Trophoblast cell (in vitro differentiated cells and primary cell): ENCODE data around the gene PFKP.

Experiments used
- DNase-seq, 2 donors: peaks; one replicate each; pipeline ENCODE4 v3.0.0-alpha.2; 2016
- H2AFZ ChIP-seq: 2 replicates; pipeline ENCODE4 v1.6.1; 2013; ENCODE audit warnings: low read length, moderate library complexity, mild to moderate bottlenecking; ENCODE audit not compliant: insufficient read depth, poor library complexity
- H2AK5ac ChIP-seq: 2 replicates; pipeline ENCODE4 v1.6.1; 2013; ENCODE audit warnings: mild to moderate bottlenecking, low read length
- H2BK120ac ChIP-seq: 2 replicates; pipeline ENCODE4 v1.6.1; 2013; ENCODE audit warnings: low read length, mild to moderate bottlenecking, moderate library complexity; ENCODE audit not compliant: insufficient read depth, poor library complexity
- H2BK12ac ChIP-seq: 2 replicates; pipeline ENCODE4 v1.6.1; 2013; ENCODE audit warnings: mild to moderate bottlenecking, low read length, moderate library complexity
- H2BK5ac ChIP-seq: 2 replicates; pipeline ENCODE4 v1.6.1; 2013; ENCODE audit warnings: low read length, low read depth, moderate library complexity, mild to moderate bottlenecking; ENCODE audit not compliant: poor library complexity
- H3K14ac ChIP-seq: 2 replicates; pipeline ENCODE4 v1.6.1; 2013; ENCODE audit warnings: mild to moderate bottlenecking, low read length
- H3K18ac ChIP-seq: 2 replicates; pipeline ENCODE4 v1.6.1; 2013; ENCODE audit warnings: mild to moderate bottlenecking, low read length
- H3K23ac ChIP-seq: 2 replicates; pipeline ENCODE4 v1.6.1; 2013; ENCODE audit warnings: low read length
- H3K27ac ChIP-seq: 2 replicates; pipeline ENCODE4 v1.5.1; 2013; ENCODE audit warnings: low read depth, mild to moderate bottlenecking, inconsistent platforms, low read length, moderate library complexity
- H3K27me3 ChIP-seq: 2 replicates; pipeline ENCODE4 v1.6.1; 2013; ENCODE audit warnings: inconsistent platforms, mild to moderate bottlenecking, low read length, moderate library complexity; ENCODE audit not compliant: insufficient read depth
- H3K36me3 ChIP-seq, 2 experiments: 1 replicate in 1 of 2; 2 replicates in 1 of 2; pipeline ENCODE4 v1.6.1; 2013; ENCODE audit warnings: low read length in 2 of 2, mild to moderate bottlenecking in 2 of 2, moderate library complexity in 1 of 2; ENCODE audit not compliant: insufficient read depth in 2 of 2, control insufficient read depth in 1 of 2
- H3K4ac ChIP-seq: 2 replicates; pipeline ENCODE4 v1.6.1; 2013; ENCODE audit warnings: low read depth, mild to moderate bottlenecking, low read length, moderate library complexity
- H3K4me1 ChIP-seq, 2 experiments: 1 replicate in 1 of 2; 2 replicates in 1 of 2; pipeline ENCODE4 v1.6.1; 2013; ENCODE audit warnings: low read length in 2 of 2, mild to moderate bottlenecking in 2 of 2, moderate library complexity in 1 of 2; ENCODE audit not compliant: insufficient read depth in 2 of 2, control insufficient read depth in 1 of 2
- H3K4me2 ChIP-seq: 2 replicates; pipeline ENCODE4 v1.6.1; 2013; ENCODE audit warnings: inconsistent platforms, mild to moderate bottlenecking, low read length, moderate library complexity
- H3K4me3 ChIP-seq: 2 replicates; pipeline ENCODE4 v1.5.1; 2013; ENCODE audit warnings: mild to moderate bottlenecking, low read depth, low read length, inconsistent platforms
- H3K79me1 ChIP-seq: one replicate; pipeline ENCODE4 v1.6.1; 2013; ENCODE audit warnings: low read length
- H3K79me2 ChIP-seq: 2 replicates; pipeline ENCODE4 v1.6.1; 2013; ENCODE audit warnings: low read length, mild to moderate bottlenecking; ENCODE audit not compliant: control insufficient read depth, insufficient read depth, poor library complexity
- H3K9ac ChIP-seq: 2 replicates; pipeline ENCODE4 v1.6.1; 2013; ENCODE audit warnings: mild to moderate bottlenecking, low read length
- H3K9me3 ChIP-seq: 2 replicates; pipeline ENCODE4 v1.6.1; 2013; ENCODE audit warnings: low read depth, mild to moderate bottlenecking, control low read depth, inconsistent platforms, low read length; ENCODE audit not compliant: insufficient read depth
- H4K12ac ChIP-seq: 2 replicates; pipeline ENCODE4 v1.6.1; 2013; ENCODE audit warnings: low read depth, mild to moderate bottlenecking, low read length, moderate library complexity
- H4K8ac ChIP-seq: 2 replicates; pipeline ENCODE4 v1.6.1; 2013; ENCODE audit warnings: low read depth, mild to moderate bottlenecking, low read length, moderate library complexity
- H4K91ac ChIP-seq: one replicate; pipeline ENCODE4 v1.6.1; 2013; ENCODE audit warnings: low read depth, mild to moderate bottlenecking, low read length, moderate library complexity
- WGBS: extraction: QIAGEN DNeasy Blood & Tissue Kit; methylation state at CpG from one replicate; pipeline ENCODE4 v1.1.7; 2013; ENCODE audit warnings: missing lambda C conversion rate; ENCODE audit not compliant: insufficient read length, insufficient coverage; ENCODE audit errors: extremely low coverage; 5-methylcytosine and 5-hydroxymethylcytosine counted together

The PFKP gene

DNA sequence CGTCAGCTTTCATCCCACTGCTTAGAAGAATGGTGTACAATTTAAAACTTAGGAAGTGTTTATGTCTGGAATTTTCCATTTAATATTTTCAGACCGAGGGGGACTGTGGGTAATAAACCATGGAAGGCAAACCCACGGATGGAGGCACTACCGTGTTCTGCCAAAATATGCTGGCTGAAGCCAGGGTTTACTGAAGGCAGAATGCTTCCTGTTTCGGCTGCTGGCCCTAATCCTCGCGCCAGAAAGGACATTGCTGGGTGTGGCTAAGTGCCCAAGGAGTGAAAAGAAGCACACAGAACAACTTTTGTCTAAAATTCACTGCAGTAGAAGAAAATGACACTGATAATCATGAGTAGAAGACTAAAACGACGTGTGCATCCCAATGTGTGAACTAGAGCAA, 72.9 kb downstream of the PFKP start:
- Histone ChIP-seq H3K9me3 (peaks cover 2% of the 10 kb centered on the region), H2BK12ac (no peak overlapping the region), H4K8ac (no peak overlapping the region), H3K14ac (no peak overlapping the region), H3K4ac (no peak overlapping the region), H3K36me3 (peaks cover 74 to 82% of the 10 kb centered on the region in 2 experiments), H3K23ac (no peak overlapping the region), H3K79me2 (no peaks in the 10 kb centered on the region), H2AK5ac (no peak overlapping the region), H3K4me1 (no peaks in the 10 kb centered on the region), H3K4me3 (no peak overlapping the region), H3K9ac (no peak overlapping the region), H3K27me3 (no peaks in the 10 kb centered on the region), H2BK5ac (no peak overlapping the region), H2AFZ (no peak overlapping the region), H3K4me2 (no peak overlapping the region), H3K27ac (no peak overlapping the region), H2BK120ac (no peak overlapping the region), H4K12ac (no peak overlapping the region), H4K91ac (no peak overlapping the region), H3K18ac (no peak overlapping the region), H3K79me1 (no peaks in the 10 kb centered on the region)
- no peak for DNase-seq
- WGBS: no CpG with 5 or more reads among the region's 9 CpGs

DNA sequence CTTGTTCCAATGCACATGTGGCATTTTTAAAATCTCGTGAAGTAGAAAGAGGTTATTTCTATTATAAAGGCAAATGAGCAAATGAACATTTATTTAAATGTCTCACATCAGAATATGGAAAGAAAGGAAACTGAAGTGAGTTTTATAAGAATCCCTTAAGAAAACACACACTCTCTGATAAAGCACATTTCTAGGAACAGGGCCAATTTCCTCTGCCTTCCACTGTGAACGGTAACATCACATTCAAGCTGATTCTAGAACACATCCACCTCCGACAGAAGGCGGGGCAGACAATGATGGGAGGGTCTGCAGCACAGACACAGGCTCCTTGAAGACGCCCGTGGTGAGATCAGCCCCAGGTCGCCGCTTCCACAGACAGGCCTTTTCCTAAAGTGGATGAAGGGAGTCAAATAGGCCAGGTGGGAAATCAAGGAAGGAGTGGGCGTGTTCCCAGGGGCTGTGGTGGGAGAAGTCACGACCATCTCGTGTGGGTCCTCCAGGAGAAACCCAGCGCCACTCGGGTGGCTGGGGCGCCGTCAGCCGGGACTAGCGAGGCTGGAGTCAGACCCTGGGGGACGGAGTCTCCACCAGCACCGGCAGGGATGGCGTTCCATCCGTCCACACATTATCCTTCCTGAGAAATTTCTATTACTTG, 74.1 kb downstream of the PFKP start:
- Histone ChIP-seq H3K27ac (no peak overlapping the region), H3K4me1 (no peaks in the 10 kb centered on the region), H3K9me3 (peaks cover 2% of the 10 kb centered on the region), H3K4me3 (no peak overlapping the region), H2AFZ (no peak overlapping the region), H3K14ac (no peak overlapping the region), H2AK5ac (no peak overlapping the region), H3K79me2 (no peaks in the 10 kb centered on the region), H2BK5ac (no peak overlapping the region), H4K12ac (no peak overlapping the region), H3K4me2 (no peak overlapping the region), H3K36me3 (peaks cover 68 to 77% of the 10 kb centered on the region in 2 experiments), H3K4ac (no peak overlapping the region), H3K27me3 (no peaks in the 10 kb centered on the region), H3K79me1 (no peaks in the 10 kb centered on the region), H3K18ac (no peak overlapping the region), H3K23ac (no peak overlapping the region), H4K8ac (no peak overlapping the region), H2BK120ac (no peak overlapping the region), H4K91ac (no peak overlapping the region), H2BK12ac (no peak overlapping the region), H3K9ac (no peak overlapping the region)
- no CpG with 5 or more reads among the region's 21 CpGs for WGBS
- no peak for DNase-seq

DNA sequence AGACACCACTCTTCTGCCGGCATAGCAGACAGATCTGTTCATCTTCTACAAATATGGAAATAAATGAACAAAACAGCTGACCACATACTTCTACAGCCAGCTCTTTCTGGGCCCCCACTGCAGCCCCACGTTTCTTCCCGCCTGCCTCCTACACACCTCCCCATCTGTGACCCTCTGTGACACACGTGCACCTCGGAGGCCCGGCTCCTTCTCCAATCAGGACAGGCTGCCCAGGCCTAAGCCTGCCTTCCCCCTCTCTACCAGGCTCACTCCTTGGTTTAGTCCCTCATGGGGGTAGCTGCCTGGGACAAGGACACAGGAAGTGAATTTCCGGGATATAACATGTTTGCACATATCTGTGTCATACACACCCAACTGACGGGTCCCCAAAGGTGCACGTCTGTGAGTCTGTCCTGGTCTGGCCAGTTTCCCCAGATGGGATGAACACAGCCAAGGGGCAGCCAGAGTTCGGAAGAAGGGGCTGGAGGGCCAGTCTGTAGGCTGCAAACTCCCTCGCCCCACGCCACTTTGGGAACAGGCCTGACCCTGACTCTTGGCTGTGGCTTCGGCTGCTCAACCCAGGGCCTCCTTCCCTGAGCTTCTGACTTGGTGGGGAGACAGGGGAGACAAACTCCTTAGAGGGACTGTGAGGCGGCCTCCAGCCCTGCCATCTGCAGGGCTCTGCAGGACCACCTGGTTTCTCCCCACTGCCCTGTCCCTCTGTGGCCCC, 75.0 kb downstream of the PFKP start:
- Histone ChIP-seq H3K9me3 (peaks cover 2% of the 10 kb centered on the region), H3K27ac (no peak overlapping the region), H4K8ac (no peak overlapping the region), H3K18ac (no peak overlapping the region), H3K79me1 (no peaks in the 10 kb centered on the region), H3K9ac (no peak overlapping the region), H3K14ac (no peak overlapping the region), H2AFZ (no peak overlapping the region), H3K36me3 (peaks cover 64 to 72% of the 10 kb centered on the region in 2 experiments), H3K4me2 (no peak overlapping the region), H4K91ac (no peak overlapping the region), H2BK5ac (no peak overlapping the region), H2BK120ac (no peak overlapping the region), H4K12ac (no peak overlapping the region), H2BK12ac (no peak overlapping the region), H3K4ac (no peak overlapping the region), H3K23ac (no peak overlapping the region), H3K4me1 (no peaks in the 10 kb centered on the region), H3K27me3 (no peaks in the 10 kb centered on the region), H3K4me3 (no peak overlapping the region), H3K79me2 (no peaks in the 10 kb centered on the region), H2AK5ac (no peak overlapping the region)
- no peak for DNase-seq
- WGBS: no CpG with 5 or more reads among the region's 14 CpGs

DNA sequence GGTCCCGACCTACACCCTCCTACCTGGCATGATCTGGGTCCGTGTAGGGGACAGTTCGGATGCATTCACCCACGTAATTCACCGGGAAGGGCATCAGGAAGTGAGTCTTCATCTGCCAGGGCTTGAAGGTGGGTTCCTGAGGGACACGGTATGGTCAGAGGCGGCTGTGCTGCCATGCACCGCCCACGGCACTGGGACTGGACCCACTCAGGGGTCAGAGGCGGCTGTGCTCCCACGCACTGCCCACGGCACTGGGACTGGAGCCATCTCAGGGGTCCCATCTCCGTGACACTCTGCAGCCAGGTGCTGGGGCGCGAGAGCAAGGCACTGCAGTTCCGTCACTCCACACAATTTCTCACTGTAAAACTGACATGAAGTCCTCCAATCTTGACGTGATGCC, 76.0 kb downstream of the PFKP start:
- Histone ChIP-seq H2BK120ac (no peak overlapping the region), H3K18ac (no peak overlapping the region), H4K12ac (no peak overlapping the region), H2AFZ (no peak overlapping the region), H3K36me3 (peaks cover 62 to 72% of the 10 kb centered on the region in 2 experiments), H3K79me1 (no peaks in the 10 kb centered on the region), H4K91ac (no peak overlapping the region), H2BK5ac (no peak overlapping the region), H3K27me3 (no peaks in the 10 kb centered on the region), H3K4ac (no peak overlapping the region), H3K4me2 (no peak overlapping the region), H2BK12ac (no peak overlapping the region), H3K23ac (no peak overlapping the region), H4K8ac (no peak overlapping the region), H3K4me3 (no peak overlapping the region), H3K14ac (no peak overlapping the region), H3K4me1 (no peaks in the 10 kb centered on the region), H2AK5ac (no peak overlapping the region), H3K9ac (no peak overlapping the region), H3K27ac (no peak overlapping the region), H3K9me3 (peaks cover 2% of the 10 kb centered on the region), H3K79me2 (no peaks in the 10 kb centered on the region)
- WGBS: 100% methylated on average over 1 of the region's 17 CpGs
- DNase-seq: no peak
